HG03159 (cell line): ENCODE measurements around the gene C16orf82.

ENCODE experiments used
- ATAC-seq: cut with Tn5 transposase; IDR thresholded peaks from one replicate; pipeline ENCODE4 v1.9.1; 2021; ENCODE audit warnings: mild to moderate bottlenecking, moderate library complexity; ENCODE audit not compliant: unreplicated experiment

Gene C16orf82

GRCh38 chr16:27066668-27067537 is at the start of gene C16orf82:
C16orf82 (plus strand) TSS chr16:27066927.
- no peak for ATAC-seq

DNA sequence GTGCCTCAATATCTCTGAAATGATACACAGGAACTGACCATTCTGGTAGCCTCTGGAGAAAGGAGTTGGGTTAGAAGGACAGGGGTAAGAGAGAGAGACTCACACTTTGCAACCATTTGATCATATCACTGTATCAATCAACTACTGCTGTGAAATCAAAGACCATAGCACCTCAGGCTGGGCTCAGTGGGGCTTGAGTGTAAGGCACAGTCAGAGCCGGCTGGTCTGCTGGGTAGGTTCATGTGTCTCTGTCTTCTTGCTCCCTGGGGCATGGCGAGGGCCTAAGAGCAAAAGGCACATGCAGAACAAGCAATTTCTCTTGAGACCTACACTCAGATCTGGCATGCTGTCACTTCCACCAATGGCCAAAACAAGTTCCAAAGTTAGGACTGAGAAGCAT is 46.7 kb upstream of the C16orf82 start:
- ATAC-seq = no peak

- ATAC-seq = no peak
These were observed 42.7 kb upstream of the C16orf82 start for GRCh38 chr16:27024010-27024409.

DNA sequence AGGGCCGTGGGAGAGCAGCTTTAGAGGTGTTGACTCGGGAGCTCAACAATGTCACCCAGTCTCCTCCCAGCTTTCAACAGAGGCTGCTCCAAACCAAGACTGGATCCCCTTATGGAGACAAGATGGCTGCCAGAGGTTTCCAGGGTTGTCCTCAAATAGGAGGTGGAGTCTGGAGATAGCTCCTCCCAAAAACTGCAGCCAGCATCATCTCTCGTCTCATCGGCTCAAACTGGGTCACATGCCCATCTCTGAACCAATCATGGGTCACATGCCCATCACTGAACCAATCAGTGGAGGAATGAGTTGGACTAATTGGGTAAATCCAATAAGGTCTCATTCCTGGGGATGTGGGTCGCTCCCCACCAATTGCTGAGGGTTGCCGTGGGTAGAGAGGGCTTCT is 41.1 kb upstream of the C16orf82 start:
- ATAC-seq = no peak

GRCh38 chr16:27027971-27028370 is 38.8 kb upstream of the C16orf82 start:
- ATAC-seq = no peak

DNA sequence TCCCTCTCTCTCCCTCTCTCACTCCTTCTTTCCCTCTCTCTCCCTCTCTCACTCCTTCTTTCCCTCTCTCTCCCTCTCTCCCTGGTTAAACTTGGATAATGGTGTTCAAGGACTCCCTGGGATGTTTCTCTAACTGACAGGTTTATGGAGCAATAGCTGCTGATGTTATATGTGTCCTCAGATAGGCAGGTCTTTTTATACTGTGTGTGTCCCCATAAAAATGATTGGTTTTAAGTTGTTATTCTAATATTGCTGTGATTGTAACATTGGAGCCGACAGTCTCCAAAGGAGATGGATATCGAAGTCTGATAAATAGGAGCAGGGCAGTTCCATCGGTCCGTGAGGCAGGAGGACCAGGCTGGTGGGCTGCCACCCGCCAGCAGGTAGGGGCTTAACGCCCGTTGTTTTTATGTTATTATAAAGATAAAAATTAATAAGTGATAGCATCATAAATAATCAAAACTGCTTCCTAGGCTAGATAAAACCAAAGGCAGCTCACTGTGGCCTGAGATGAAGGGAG is 38.1 kb upstream of the C16orf82 start:
- ATAC-seq = no peak

DNA sequence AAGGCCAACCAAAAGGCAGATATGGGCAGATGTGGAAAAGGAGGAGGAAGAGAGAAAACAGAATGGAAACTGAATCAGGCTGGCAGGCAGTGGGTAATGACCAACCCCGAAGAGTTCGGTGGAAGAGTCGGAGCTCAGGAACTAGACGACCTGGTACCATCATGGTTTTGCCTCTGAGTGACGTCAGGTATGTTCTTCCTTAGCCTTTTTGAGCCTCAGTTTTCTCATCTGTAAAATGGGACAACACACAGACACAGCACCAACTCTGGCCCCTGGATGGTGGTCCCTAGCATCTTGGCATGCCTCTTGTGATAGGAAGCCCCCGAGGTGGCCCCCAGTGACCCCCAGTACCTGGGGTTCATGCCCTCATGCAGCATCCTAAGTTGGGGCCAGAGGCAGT is 37.2 kb upstream of the C16orf82 start:
- ATAC-seq = no peak

DNA sequence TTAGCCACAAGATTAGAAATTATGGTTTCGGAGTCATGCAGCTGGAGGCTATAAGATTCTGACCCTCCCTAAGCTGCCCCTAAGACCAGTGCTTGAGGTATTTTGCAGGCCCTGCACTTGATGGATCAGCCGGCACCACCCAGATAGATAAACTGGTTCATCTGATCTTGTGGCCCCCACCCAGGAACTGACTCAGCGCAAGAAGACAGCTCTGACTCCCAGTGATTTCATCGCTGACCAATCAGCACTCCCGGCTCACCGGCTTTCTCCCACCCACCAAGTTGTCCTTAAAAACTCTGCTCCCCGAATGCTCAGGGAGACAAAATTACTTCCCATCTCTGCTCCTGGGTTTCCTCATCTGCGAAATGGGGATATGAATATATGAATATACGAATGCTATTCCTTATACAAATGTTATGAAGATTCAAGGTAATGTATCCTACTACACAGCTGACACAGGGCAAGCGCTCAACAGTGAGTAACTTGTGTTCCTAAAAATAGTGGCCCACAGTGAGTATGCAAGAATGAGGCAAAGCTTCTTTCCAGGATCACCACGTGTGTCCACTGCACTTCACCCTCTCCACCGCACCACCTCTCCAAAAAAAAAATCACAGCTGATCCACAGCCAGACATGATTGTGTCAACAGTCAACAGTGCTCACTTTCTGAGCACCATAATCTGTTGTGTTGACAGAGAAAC is 33.3 kb upstream of the C16orf82 start:
- no peak for ATAC-seq

DNA sequence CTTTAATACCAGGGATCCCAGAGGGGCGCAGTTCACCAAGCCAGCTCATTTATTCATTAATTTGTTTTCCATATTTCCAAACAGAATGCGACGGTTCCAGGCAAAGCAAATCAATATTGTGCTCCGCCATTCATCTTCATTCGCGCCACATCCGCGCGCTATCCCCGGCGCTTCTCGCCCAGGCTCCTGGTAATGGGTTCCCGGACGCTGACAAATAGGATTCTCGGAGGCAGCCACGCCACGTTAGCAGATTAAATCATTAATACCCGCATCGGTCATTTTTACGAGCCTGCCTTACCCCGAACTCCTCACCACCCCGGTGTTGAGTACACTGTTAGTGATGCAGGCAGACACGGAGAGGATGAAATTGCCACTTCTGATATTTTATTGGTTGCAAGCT is 26.0 kb upstream of the C16orf82 start:
- no peak for ATAC-seq

GRCh38 chr16:27046958-27047518 is 19.7 kb upstream of the C16orf82 start:
- ATAC-seq = no peak

DNA sequence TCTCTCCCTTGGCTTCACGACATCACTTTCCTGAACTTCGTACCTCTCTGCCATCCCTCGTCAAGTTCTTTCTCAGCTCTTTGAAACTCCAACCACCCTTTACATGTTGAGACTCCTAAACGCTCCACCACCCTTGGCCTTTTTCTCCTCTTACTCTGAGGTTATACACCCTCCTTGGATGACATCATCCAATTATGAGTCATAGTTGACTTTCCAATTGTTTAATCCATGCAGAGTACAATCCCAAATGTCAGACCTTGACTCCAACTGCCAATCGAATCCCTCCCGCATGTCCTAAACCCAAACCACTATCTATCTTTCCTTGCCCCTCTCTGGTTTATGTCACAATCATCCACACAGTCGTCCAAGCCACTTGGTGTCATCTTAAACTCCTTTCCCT is 18.4 kb upstream of the C16orf82 start:
- no peak for ATAC-seq

DNA sequence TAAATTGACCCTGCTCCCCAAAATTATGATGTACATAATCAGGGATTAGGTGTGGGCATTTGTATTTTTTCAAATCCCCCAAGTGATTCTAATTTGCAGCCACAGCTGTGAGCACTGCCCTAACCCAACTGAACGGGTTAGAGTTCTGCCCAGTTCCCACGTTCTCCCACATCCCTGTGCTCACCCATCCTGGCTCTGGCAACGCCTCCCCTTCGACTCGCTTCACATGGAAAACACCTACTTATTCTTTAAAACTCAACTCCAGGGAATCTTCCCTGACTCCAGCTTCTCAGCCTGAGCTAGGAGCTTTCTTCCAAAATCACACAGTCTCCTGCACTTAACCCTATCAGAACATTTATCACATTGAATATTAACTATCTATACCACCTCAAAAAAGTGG is 17.6 kb upstream of the C16orf82 start:
- no peak for ATAC-seq

GRCh38 chr16:27052007-27052406 is 14.7 kb upstream of the C16orf82 start:
- no peak for ATAC-seq

DNA sequence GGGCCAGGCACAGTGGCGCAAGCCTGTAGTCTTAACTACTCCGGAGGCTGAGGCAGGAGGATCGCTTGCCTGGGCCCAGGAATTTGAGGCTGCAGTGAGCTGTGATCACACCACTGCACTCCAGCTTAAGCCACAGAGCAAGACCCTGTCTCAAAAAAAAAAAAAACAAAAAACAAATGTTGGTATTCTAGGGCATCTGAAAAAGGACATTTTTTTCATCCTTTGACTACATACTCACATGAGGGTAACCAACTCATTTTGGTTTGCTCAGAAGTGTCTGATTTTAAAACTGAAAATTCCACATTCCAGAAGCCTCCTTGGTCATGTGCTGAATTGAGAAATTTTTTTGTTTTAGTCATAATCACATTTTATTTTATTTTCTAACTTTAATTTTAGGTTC is 12.7 kb upstream of the C16orf82 start:
- ATAC-seq = no peak

GRCh38 chr16:27058299-27058698 is 8.4 kb upstream of the C16orf82 start:
- ATAC-seq = no peak

DNA sequence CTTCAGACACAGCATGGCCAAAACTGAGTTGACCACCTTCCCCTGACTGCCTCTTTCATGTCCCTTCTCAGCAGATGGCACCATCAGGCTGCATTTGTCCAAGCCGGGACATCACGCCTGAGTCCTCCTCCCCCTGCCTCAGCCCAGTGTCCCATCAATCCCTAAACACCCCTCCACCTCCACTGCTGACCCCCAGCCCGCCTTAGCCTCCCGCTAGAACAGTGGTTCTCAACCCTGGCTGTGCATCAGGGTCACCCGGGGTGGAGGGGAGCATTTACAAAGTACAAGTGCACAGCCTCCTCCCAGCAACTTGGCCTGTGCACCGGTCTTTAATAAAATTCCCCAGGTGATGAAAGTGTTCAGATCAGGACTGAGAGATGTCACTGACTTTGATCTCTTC is 4.0 kb downstream of the C16orf82 start:
- ATAC-seq = no peak

DNA sequence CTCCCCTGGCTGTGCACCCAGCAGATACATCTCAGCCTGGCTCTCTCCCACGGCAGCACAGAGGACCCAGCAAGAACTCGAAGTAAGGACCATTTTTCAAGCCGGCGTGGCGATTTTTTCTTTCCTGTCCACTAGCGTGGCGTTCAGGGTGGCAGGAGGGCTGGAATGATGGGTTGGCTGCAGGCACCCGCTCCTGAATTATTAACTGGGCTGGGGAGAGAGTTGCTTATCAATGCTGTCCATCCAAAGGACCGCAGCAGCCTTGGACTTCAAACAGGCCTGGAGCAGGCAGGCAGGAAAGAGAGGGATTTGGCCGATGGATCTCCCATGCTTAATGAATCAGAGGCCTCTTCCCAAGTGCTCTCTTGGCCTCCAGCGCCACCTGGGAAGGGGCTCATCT is 7.0 kb downstream of the C16orf82 start:
- no peak for ATAC-seq

GRCh38 chr16:27080895-27081294 is 14.2 kb downstream of the C16orf82 start:
- ATAC-seq = no peak

DNA sequence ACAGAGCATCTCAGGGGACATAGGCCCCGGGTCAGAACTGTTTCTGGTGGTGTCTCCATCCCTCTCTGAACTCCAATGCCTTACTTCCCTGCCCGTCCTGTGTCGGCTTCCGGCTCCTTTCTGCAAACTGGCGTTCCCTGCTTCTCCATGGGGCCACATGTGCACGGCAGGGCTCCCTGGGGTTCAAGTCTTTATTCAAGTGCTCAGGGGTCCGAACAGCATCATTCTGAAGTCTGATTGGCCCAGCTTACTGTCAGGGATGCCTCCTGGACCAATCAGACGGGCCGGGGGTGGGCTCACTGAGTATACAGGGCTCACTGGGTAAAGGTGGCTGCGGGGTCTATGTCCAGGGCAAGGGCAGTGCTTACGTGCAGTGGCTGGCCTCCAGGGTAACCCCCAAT is 17.1 kb downstream of the C16orf82 start:
- ATAC-seq = no peak

- ATAC-seq = no peak
These were observed 17.7 kb downstream of the C16orf82 start for GRCh38 chr16:27084307-27085028.

DNA sequence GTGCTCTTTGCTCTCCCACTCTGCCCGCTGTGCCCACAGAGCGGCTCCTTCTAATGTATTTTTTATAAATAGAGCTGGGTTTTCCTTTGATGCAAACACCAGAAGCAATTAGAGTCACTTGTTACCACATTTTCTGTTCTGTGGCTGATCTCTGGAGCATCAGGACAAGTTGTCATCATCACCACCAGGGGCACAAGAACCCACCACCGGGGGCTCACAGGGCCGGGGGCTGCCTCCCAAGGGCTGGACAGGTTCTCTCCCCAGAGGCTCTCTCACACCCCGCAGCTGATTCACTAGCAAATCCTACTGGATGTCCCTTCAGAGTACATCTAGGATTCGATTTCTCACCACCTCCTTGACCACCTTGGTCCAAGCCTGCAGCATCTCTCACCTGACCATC is 18.5 kb downstream of the C16orf82 start:
- no peak for ATAC-seq
